GM21737 (cell line): ENCODE data around the gene FKBP2.

ENCODE experiments used
- ATAC-seq: cut with Tn5 transposase; IDR thresholded peaks from one replicate; pipeline ENCODE4 v1.9.1; 2021; ENCODE audit warnings: mild to moderate bottlenecking, moderate library complexity; ENCODE audit not compliant: unreplicated experiment

FKBP2 gene

DNA sequence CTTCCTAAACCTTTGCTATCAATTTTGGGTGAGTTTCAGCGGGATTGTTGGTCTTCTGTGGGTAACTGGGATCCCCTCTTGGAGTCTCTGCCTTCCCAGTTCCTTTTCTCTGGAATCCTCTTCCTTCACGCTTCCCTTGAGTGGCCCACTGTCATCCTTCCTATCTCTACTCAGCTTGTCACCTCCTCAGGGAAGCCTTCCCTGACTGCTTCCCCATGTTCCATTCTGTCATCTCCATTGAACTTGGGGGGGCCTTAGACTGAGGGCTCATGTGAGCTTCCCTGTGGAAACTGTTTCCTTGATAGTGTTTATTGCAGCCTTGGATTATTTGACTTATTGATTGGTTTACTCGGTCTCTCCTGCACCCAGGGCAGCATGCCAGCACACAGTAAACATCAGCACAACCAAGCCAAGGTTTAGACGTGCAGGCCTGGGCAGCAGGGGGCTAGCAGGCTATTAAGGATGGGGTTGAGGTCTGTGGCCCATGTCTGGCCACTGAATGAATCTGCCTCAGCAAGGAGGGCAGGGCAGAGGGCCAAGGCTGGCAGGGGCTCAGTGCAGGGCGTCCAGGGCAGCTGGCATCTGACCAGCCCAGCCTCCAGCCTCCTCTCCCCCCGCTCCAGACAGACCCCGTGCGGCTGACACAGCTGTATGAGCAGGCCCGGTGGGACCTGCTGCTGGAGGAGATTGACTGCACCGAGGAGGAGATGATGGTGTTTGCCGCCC lies 22.1 kb upstream of the FKBP2 start:
- no peak for ATAC-seq

DNA sequence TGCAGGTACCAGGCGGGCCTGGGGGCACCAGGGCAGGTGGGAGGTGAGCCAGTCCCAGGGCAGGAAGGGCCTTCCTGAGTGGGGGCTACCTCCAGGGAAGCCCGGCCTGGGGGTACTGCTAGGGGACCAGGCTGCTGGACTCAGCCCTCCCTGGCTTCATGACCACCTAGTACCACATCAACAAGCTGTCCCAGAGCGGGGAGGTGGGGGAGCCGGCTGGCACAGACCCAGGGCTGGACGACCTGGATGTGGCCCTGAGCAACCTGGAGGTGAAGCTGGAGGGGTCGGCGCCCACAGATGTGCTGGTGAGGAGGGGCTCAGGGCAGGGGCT lies 21.6 kb upstream of the FKBP2 start:
- ATAC-seq = no peak

DNA sequence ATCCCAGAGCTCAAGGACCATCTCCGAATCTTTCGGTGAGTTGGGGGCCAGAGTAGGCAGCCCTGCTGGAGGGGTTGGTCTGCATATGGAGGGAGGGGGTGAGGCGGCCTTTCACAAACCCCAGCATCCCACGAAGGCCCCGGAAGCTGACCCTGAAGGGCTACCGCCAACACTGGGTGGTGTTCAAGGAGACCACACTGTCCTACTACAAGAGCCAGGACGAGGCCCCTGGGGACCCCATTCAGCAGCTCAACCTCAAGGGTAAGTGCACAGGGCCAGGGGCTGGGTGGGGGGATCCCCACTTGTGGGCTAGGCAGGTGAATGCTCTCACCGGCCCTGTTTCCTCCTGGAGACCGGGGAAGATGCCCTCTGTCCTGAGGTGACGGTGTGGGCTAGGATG lies 21.1 kb upstream of the FKBP2 start:
- ATAC-seq = no peak

DNA sequence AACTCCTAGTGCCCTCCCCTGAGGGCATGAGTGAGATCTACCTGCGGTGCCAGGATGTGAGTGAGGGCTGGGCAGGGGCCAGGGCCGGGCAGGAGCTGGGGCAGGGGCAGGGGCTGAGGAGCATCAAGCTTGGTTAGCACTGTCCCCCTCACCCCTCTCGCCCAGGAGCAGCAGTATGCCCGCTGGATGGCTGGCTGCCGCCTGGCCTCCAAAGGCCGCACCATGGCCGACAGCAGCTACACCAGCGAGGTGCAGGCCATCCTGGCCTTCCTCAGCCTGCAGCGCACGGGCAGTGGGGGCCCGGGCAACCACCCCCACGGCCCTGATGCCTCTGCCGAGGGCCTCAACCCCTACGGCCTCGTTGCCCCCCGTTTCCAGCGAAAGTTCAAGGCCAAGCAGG lies 20.6 kb upstream of the FKBP2 start:
- no peak for ATAC-seq

DNA sequence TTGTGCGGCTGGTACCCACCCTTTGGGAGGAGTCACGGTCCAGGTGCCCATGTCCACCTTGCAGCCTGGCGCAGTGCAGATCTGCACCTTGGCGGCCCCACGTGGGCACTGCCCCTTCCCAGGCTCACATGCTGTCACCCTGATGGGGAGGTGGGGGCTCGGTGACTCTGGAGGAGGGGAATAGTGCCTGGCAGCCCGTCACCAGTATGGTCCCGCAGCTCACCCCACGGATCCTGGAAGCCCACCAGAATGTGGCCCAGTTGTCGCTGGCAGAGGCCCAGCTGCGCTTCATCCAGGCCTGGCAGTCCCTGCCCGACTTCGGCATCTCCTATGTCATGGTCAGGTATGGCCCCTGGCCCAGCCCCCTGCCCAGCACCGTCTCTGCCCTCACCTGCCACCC lies 20.1 kb upstream of the FKBP2 start:
- ATAC-seq = no peak

DNA sequence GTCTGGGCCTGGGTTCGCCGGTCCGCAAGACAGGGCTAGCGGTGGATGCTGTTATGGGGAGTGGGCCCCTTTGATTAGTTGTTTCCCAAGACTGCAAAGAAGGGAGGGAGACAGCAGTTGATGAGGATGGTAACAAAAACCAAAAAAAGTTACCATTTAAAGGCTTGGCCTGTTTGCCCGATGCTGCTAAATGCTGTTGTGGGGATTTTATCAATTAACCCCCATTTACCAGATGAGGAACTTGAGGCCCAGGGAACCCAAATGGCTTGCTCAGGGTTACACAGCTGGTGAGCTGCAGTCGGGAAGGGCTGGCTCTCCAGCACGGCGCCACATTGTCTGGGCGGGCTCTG lies 18.3 kb upstream of the FKBP2 start:
- no peak for ATAC-seq

DNA sequence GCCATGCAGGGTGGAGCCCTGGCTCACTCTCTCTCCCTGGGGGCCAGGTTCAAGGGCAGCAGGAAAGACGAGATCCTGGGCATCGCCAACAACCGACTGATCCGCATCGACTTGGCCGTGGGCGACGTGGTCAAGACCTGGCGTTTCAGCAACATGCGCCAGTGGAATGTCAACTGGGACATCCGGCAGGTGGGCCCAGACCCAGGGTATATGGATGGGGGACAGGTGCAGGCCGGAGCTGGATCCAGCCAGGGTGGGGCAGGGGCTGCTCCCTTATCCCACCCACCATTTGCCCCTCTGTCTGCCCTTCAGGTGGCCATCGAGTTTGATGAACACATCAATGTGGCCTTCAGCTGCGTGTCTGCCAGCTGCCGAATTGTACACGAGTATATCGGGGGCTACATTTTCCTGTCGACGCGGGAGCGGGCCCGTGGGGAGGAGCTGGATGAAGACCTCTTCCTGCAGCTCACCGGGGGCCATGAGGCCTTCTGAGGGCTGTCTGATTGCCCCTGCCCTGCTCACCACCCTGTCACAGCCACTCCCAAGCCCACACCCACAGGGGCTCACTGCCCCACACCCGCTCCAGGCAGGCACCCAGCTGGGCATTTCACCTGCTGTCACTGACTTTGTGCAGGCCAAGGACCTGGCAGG lies 17.8 kb upstream of the FKBP2 start:
- no peak for ATAC-seq

DNA sequence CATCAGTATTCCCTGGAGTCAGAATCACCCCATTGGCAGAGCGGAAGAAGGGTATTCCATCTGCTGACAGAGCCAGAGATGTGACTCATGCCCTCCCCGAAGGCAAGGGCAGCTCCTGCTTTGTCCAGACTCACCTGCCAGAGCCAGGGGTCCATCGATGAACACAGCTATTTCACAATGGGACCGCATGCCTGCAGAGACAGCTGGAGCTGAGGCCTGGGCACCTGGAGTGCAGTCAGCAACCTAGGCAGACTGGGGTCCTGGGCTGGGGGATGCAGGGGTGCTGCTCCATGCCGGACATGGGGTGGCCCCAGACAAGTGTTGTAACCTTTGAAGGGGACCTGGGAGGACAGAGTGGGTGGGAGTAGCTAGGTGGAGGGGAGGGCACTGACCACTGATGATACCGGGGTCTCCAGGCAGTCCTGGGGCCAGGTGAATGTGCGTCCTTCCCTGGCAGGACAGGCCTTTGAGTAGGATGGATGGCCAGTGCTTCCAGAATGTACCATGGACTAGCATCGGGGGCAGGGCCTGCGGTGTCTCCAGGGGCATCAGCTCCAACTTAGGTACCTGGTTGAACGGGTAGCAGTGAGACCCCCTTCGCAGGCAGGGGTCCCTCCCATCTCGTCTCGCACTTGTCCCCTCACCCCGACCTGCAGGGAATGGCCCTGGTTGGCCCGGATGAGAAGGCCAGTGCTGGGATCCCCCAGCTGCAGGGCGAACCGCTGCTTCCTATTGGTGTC lies 16.6 kb upstream of the FKBP2 start:
- ATAC-seq = no peak

DNA sequence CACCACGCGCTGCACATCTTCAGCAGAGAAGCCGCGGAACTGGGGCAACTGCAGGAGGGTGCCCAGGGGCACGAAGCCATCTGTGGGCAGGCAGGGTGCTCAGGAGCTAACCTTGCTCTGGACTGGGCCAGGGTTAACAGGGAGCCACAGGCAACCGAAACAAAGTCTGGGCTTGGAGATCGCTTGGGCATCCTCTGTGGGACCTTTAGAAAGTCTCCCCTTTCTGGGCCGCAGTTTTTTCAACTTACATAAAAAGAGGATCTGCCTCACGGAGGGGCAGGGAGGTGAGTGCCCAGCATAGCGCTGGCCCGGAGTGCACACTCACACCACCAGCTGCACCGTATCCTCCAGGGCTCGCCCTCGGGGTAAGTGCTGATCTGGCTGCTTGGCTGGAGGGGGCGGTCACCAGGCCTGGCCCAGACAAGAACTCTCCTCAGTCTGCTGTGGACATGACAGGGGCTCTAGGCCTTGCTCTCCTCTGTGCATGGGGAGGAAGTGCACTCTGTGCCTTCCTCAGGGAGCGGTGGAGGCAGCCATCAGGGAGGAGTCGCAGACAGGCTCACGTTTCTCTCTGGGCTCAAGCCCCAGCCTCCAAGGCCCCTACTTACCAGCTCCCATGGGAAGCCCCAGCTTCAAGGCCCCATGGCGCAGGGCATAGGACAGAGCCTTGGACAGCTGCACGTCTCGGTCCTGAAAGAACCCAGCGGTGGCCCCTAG lies 15.8 kb upstream of the FKBP2 start:
- no peak for ATAC-seq

DNA sequence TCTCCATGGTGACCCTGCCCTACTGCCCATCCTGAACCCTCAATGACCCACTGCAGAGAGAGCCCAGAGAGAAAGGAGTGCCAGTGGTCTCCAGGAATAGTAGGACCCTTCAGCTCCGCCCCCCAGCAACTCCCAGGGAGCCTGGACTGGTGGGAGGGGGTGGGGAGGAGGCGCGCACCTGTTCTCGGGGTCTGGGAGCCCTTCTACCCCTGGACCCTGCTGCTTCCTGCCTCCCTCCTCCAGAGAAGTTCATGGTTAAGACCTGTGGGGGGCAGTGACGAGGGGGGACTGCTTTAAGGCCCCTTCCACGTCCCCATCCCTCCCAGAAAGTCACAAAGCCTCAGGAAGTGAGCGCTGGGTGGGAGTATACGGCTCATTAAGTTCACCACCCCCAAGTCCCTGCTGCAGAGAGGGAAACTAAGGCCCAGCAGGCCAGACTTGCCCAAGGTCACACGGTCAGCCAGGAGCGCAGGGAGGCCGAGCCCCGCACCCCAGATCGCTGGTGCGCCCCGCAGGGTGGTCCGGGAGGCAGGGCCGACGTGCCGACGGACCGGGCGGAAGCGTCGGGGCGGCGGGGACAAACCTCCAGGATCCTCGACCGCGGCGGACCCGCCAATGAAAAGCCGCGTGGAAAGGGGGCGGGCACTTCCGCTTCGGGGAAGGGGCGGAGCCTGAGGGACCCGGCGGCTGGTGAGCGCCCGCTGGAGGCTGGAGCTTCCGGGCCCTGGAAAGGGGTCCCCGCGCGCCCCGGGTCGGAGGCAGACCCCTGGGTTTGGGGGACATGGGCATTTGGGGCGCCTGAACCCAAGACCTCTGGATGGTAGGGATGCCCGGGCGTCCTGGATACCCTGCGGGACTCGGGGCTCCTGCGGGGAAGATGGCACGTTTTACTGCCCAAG lies 15.0 kb upstream of the FKBP2 start, which contains the start of the genes NUDT22 and TRPT1:
TSS of gene NUDT22 (plus strand) at position 667 of the 899 bp plus-strand sequence. CDS start 379 bp downstream, outside the sequence.
TSS of gene TRPT1 (minus strand) at position 579 of the 899 bp plus-strand sequence. CDS start at position 253, 326 bp downstream.
- peak; percentile 42 for ATAC-seq

DNA sequence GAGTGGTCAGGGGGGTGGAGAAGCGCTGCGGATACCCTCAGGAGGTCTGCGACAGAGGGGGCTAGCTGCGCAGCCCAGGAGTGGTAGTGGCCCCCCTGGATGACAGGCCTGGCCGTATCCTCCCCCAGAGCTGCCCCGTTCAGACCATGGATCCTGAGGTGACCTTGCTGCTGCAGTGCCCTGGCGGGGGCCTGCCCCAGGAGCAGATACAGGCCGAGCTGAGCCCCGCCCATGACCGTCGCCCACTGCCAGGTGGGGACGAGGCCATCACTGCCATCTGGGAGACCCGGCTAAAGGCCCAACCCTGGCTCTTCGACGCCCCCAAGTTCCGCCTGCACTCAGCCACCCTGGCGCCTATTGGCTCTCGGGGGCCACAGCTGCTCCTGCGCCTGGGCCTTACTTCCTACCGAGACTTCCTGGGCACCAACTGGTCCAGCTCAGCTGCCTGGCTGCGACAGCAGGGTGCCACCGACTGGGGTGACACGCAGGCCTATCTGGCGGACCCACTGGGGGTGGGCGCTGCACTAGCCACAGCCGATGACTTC lies 14.3 kb upstream of the FKBP2 start:
- ATAC-seq = no peak

DNA sequence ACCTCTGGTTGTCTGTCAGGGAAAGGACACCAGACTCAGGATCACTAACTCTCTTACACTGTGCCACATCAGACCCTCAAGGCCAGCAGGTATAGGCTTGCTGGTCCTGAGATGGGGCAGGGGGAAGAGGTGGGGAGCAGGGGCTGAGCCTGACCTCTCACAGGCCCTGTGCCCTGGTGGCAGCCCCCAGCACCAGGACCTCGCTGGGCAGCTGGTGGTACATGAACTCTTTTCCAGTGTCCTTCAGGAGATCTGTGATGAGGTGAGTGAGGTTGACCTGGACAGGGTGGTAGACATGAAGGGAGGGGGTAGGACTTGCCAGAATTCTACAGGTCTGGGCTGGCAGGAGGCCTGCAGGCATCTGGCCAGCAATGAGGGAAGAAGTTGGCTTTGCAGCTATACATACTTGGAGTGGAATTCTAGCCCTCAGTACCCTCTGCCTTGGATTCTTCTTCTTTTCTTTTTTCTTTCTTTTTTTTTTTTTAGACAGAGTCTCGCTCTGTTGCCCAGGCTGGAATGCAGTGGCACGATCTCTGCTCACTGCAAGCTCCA lies 13.4 kb upstream of the FKBP2 start:
- ATAC-seq = no peak

DNA sequence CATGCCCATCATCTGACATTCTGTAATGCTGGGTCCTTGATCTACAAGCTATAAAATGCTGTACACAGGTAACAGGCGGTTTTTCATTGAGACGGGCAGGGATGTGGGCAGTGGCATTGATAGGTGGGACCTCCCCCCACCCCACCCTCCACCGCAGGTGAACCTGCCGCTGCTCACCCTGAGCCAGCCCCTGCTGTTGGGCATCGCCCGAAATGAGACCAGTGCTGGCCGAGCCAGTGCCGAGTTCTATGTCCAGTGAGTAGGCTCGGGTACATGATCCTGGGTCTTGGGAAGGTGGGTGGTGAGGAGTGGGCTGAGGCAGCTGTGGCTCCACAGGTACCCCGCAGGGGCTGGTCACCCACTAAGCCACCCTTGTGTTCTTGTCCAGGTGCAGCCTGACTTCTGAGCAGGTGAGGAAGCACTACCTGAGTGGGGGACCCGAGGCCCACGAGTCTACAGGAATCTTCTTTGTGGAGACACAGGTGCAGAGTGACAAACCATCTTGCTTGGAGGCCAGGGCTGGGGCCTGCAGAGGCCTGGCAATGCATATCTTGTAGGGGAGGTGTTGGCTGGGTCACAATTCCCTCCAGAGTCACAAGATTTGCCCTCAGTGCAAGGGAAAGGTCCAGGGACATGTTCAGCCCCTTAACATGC lies 11.7 kb upstream of the FKBP2 start:
- no peak for ATAC-seq

DNA sequence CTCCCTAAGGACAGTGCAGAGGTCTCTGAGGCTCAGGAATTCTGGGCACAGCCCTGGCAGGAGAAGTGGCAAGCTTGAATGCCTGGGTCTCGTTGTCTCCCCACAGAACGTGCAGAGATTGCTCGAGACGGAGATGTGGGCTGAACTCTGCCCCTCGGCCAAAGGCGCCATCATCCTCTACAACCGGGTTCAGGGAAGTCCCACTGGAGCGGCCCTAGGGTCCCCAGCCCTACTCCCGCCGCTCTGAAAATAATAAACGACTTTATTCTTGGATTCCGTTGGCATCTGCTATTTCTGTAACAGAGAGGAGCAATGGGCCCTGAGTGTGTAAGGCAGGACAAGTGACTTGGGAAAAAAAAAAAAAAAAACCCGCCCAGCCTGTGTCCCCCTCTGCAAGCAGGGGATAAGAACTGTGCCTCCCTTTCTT lies 11.1 kb upstream of the FKBP2 start:
- no peak for ATAC-seq

DNA sequence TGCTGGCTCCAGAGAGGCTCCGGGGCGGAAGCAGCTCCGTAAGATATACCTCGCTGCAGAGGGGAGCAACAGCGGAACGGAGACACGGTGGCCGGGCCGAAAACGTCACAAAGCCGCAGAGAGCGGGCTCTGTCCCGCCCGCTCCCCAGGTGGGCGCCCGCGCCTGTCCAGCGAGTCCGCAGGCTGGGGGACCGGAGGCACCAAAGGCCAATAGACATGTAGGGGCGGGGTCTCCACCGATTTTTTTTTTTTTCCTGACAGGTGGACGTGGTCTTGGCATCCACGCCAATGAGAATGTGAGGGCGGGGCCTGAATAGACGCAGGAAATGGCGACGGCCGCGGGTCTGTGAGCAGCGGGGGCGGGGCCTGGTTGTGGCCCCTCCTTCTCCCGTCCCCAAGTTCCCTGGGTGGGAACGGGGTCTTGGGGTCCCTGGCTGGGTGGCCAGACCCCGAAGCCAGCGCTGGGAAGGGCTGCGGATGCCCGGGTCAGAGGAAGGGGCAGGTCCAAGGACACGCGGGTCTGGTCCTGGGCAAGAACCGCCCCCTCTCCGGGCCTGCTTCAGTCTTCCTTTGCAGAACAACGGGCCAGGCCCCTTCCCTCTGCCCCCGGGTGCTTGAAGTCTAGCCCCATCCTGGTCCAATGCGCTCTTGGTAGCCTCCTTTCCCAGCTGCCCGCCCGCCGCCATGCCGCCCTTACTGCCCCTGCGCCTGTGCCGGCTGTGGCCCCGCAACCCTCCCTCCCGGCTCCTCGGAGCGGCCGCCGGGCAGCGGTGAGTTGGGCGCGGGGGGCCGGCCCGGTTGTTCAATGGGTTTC lies 10.5 kb upstream of the FKBP2 start, which contains the start of gene DNAJC4:
TSS of gene DNAJC4 (plus strand) at position 378 of the 814 bp plus-strand sequence. CDS start at position 685, 307 bp downstream.
- ATAC-seq = peak; percentile 48

DNA sequence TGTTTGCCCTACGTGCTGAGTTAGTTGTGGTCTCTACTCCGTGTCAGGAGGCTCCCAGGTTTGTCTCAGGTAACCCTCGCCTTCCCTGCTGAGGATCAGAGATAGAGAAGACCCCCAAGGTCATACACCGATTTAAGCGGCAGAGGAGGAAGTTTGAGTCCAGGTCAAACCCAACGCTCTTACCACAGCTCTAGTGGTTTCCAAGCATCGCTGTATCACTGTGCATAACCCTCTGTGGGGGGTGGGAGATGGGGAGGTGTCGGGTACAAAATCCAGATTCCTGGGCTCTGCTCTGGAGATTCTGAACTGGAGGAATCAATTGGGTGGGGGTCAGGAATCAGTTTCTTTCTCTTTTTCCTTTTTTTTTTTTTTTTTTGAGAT lies 9.9 kb upstream of the FKBP2 start:
- ATAC-seq = no peak

DNA sequence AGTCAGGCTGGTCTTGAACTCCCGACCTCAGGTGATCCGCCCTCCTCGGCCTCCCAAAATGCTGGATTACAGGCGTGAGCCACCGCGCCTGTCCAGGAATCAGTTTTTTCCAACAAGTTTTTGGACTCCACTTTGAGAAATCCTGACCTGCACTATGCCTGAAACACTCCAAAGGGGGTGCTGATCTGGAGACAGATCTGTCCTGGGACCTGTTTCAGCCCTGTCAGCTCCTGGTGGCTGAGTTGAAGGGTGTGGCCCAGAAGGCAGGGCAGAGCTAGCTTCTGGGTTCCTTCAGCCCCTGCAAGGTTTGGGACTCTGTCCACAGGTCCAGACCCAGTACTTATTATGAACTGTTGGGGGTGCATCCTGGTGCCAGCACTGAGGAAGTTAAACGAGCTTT lies 9.3 kb upstream of the FKBP2 start:
- ATAC-seq = no peak
